IMR-90 (cell line): ENCODE measurements around the gene IP6K3. TPM values are rescaled to one million over a fixed set of nuclear protein-coding genes. Genes with fewer than 3 reads are reported as not detected.

Experiments used
- ATAC-seq: fragments of 200-7000 bp; cut with Tn5 transposase; 2 replicates; pipeline ENCODE4 v1.9.1; 2020; ENCODE audit warnings: low read depth, mild to moderate bottlenecking, moderate library complexity
- BruUV-seq: library from RNA; stranded (reverse); fragments of 400-500 nt; replicated peaks from 2 replicates; lab custom pipeline; 2021; lab: Mats Ljungman, UMichigan
- CTCF ChIA-PET: fragments of 300-600 bp; formaldehyde crosslinking; extraction: SDS; loops from one replicate; lab custom pipeline; 2021; ENCODE audit warnings: antibody characterized with exemption; lab: Yijun Ruan, JAX
- POLR2A ChIA-PET: fragments of 300-600 bp; sonication (Branson Sonifier 250); formaldehyde crosslinking; loops from one replicate; lab custom pipeline; 2022; ENCODE audit warnings: antibody characterized with exemption; ENCODE audit not compliant: unreplicated experiment; lab: Charles Lee
- DNase-seq: peaks from one replicate; pipeline ENCODE4 v3.0.0; 2013
- H2AFZ ChIP-seq: replicated peaks from 2 replicates; pipeline ENCODE3; 2013; ENCODE audit warnings: low read length, mild to moderate bottlenecking; ENCODE audit not compliant: poor library complexity
- H2AK5ac ChIP-seq: 2 replicates; pipeline ENCODE4 v1.6.1; 2013; ENCODE audit warnings: low read depth, low read length, inconsistent platforms
- H2AK9ac ChIP-seq: replicated peaks from 2 replicates; pipeline ENCODE3; 2013; ENCODE audit warnings: mild to moderate bottlenecking, low read depth, low read length, moderate library complexity; ENCODE audit not compliant: poor library complexity
- H2BK120ac ChIP-seq: 2 replicates; pipeline ENCODE4 v1.6.1; 2013; ENCODE audit warnings: low read depth, low read length, inconsistent platforms
- H2BK15ac ChIP-seq: 3 replicates; pipeline ENCODE4 v1.6.1; 2013; ENCODE audit warnings: low read depth, low read length, inconsistent platforms
- H2BK20ac ChIP-seq: 2 replicates; pipeline ENCODE4 v1.6.1; 2013; ENCODE audit warnings: low read depth, mild to moderate bottlenecking, inconsistent platforms, low read length, moderate library complexity
- H2BK5ac ChIP-seq: 2 replicates; pipeline ENCODE4 v1.6.1; 2013; ENCODE audit warnings: mild to moderate bottlenecking, low read depth, low read length, inconsistent platforms; ENCODE audit not compliant: poor library complexity, severe bottlenecking
- H3K14ac ChIP-seq: replicated peaks from 2 replicates; pipeline ENCODE4 v1.6.1; 2013; ENCODE audit warnings: low read depth, low read length, inconsistent platforms
- H3K18ac ChIP-seq: 2 replicates; pipeline ENCODE4 v1.6.1; 2013; ENCODE audit warnings: low read depth, low read length, control low read depth
- H3K23ac ChIP-seq: 2 replicates; pipeline ENCODE4 v1.6.1; 2013; ENCODE audit warnings: low read depth, low read length, inconsistent platforms
- H3K27ac ChIP-seq: 2 replicates; pipeline ENCODE4 v1.5.1; 2013; ENCODE audit warnings: mild to moderate bottlenecking, control low read depth, low read length; ENCODE audit not compliant: insufficient read depth
- H3K27me3 ChIP-seq: 2 replicates; pipeline ENCODE4 v1.6.1; 2013; ENCODE audit warnings: low read length; ENCODE audit not compliant: control insufficient read depth, insufficient read depth
- H3K36me3 ChIP-seq: 2 replicates; pipeline ENCODE4 v1.6.1; 2013; ENCODE audit warnings: low read length, mixed read lengths; ENCODE audit not compliant: control insufficient read depth, insufficient read depth
- H3K4ac ChIP-seq: 2 replicates; pipeline ENCODE4 v1.6.1; 2013; ENCODE audit warnings: low read depth, low read length, inconsistent platforms
- H3K4me1 ChIP-seq: 2 replicates; pipeline ENCODE4 v1.6.1; 2013; ENCODE audit warnings: low read length, mixed read lengths; ENCODE audit not compliant: control insufficient read depth, insufficient read depth
- H3K4me2 ChIP-seq: 2 replicates; pipeline ENCODE4 v1.6.1; 2013; ENCODE audit warnings: low read depth, mild to moderate bottlenecking, control low read depth, low read length, moderate library complexity
- H3K4me3 ChIP-seq: 2 replicates; pipeline ENCODE4 v1.5.1; 2013; ENCODE audit warnings: low read depth, mild to moderate bottlenecking, control low read depth, low read length, moderate library complexity; ENCODE audit not compliant: insufficient read depth
- H3K56ac ChIP-seq: 2 replicates; pipeline ENCODE4 v1.6.1; 2013; ENCODE audit warnings: low read length, inconsistent platforms; ENCODE audit not compliant: insufficient read depth; ENCODE audit errors: extremely low read depth
- H3K79me1 ChIP-seq, 2 experiments: 2 replicates each; pipeline ENCODE4 v1.6.1; 2013; ENCODE audit warnings: low read length in 2 of 2, inconsistent platforms in 1 of 2, low read depth in 1 of 2
- H3K9ac ChIP-seq: 2 replicates; pipeline ENCODE4 v1.6.1; 2013; ENCODE audit warnings: low read depth, low read length, control low read depth
- H3K9me1 ChIP-seq: 2 replicates; pipeline ENCODE4 v1.6.1; 2013; ENCODE audit warnings: low read length, inconsistent platforms; ENCODE audit not compliant: insufficient read depth
- H3K9me3 ChIP-seq: 2 replicates; pipeline ENCODE4 v1.6.1; 2013; ENCODE audit warnings: low read length; ENCODE audit not compliant: control insufficient read depth, insufficient read depth
- H4K20me1 ChIP-seq: 2 replicates; pipeline ENCODE4 v1.6.1; 2013; ENCODE audit warnings: low read length, inconsistent platforms; ENCODE audit not compliant: insufficient read depth
- H4K5ac ChIP-seq: 2 replicates; pipeline ENCODE4 v1.6.1; 2013; ENCODE audit warnings: mild to moderate bottlenecking, low read depth, low read length, control low read depth
- H4K8ac ChIP-seq, 2 experiments: 2 replicates each; pipeline ENCODE4 v1.6.1; 2013; ENCODE audit warnings: low read depth in 2 of 2, low read length in 2 of 2, control low read depth in 1 of 2, inconsistent platforms in 1 of 2
- H4K91ac ChIP-seq: 2 replicates; pipeline ENCODE4 v1.6.1; 2013; ENCODE audit warnings: low read depth, low read length, inconsistent platforms; ENCODE audit not compliant: insufficient read depth
- FOS ChIP-seq: fragments of 150-350 bp; IDR thresholded peaks from 2 replicates; pipeline ENCODE4 v1.6.1; 2016; ENCODE audit warnings: low read depth, low read length
- USF2 ChIP-seq: fragments of 150-350 bp; IDR thresholded peaks from 2 replicates; pipeline ENCODE4 v1.6.1; 2017; ENCODE audit warnings: mild to moderate bottlenecking, antibody characterized with exemption, low read length, low read depth
- WGBS, 2 experiments: methylation state at CpG; one replicate each; pipeline versions ENCODE4 v1.1.5 to v1.1.7; 2013; ENCODE audit warnings: missing lambda C conversion rate in 2 of 2; ENCODE audit not compliant: insufficient read length in 1 of 2; ENCODE audit errors: extremely low coverage in 2 of 2; 5-methylcytosine and 5-hydroxymethylcytosine counted together
- dilution Hi-C: fragments of 300-500 bp; cut with HindIII; formaldehyde crosslinking; loops from one replicate; pipeline ENCODE4 v1.14.3; 2018; ENCODE audit warnings: low sequenced_read_pairs; ENCODE audit not compliant: unreplicated experiment
- in situ Hi-C: fragments of 300-500 bp; cut with MboI; formaldehyde crosslinking; loops from 3 replicates; pipeline ENCODE4 v1.14.3; 2019; ENCODE audit warnings: low sequenced_read_pairs, inconsistent platforms, mixed read lengths
- intact Hi-C: fragments of 100-400 bp; cut with micrococcal nuclease; formaldehyde crosslinking; loops from 2 replicates; pipeline ENCODE4 v1.10.0; 2022
- polyA plus RNA-seq, 3 experiments: library from polyadenylated mRNA; depleted of rRNA; stranded (reverse); fragments of >200 nt; gene quantifications; 2 replicates each; pipeline ENCODE4 v1.2.3, GENCODE V29; 2012; ENCODE audit warnings: low replicate concordance in 1 of 3
- total RNA-seq: library from RNA; depleted of rRNA; stranded (reverse); fragments of >200 nt; gene quantifications from 2 replicates; pipeline ENCODE4 v1.2.3, GENCODE V29; 2012

IP6K3 gene
- total and polyA plus RNA-seq, 2 of the 4 experiments (the other 2 are of a cell fraction) = 0.18 to 0.51 TPM

- intact Hi-C loops (no loop called here), in situ Hi-C loops (no loop called here), dilution Hi-C loops (no loop called here)
- H3K18ac ChIP-seq = no peak overlapping the region
- H4K5ac ChIP-seq = no peak overlapping the region
- no peaks in the 10 kb centered on the region for H3K9me1 ChIP-seq
- no peak overlapping the region for H3K14ac ChIP-seq
- H4K8ac ChIP-seq = no peak overlapping the region
- CTCF ChIA-PET = no interaction called here
- ATAC-seq (no peak), DNase-seq (no peak)
- no peak overlapping the region for H3K4ac ChIP-seq
- H3K9me3 ChIP-seq = no peaks in the 10 kb centered on the region
- no peak overlapping the region for H4K91ac ChIP-seq
- no peak overlapping the region for H2BK15ac ChIP-seq
- no peak overlapping the region for H2AK5ac ChIP-seq
- no peak overlapping the region for H2AK9ac ChIP-seq
- WGBS, 2 experiments = 100% methylated on average over 1 of the region's 5 CpGs; no CpG with 5 or more reads in 1 of the 2 experiments
- peaks cover 8% of the 10 kb centered on the region; the same call in 1 of the 2 replicates for H3K27me3 ChIP-seq
- no peak overlapping the region for H2BK20ac ChIP-seq
- H3K79me1 ChIP-seq = no peaks in the 10 kb centered on the region
- H3K9ac ChIP-seq = no peak overlapping the region
- POLR2A ChIA-PET = no interaction called here
- H3K56ac ChIP-seq = no peak overlapping the region
- H2AFZ ChIP-seq = no peak overlapping the region
- H4K20me1 ChIP-seq = no peaks in the 10 kb centered on the region; the same call in 1 of the 2 replicates
- no peak overlapping the region for H3K27ac ChIP-seq
- H2BK5ac ChIP-seq = no peak overlapping the region
- no peak overlapping the region for H3K4me2 ChIP-seq
- H3K23ac ChIP-seq = no peak overlapping the region
- no peaks in the 10 kb centered on the region for H3K36me3 ChIP-seq
- no peak overlapping the region for H2BK120ac ChIP-seq
- H3K4me3 ChIP-seq = no peak overlapping the region
- TF ChIP-seq FOS (no peak), USF2 (no peak)
- BruUV-seq = no TSS peak
- no peaks in the 10 kb centered on the region for H3K4me1 ChIP-seq
Observed at GRCh38 chr6:33739571-33739970, 7.1 kb downstream of the IP6K3 start.
